NOMO-1 treated with dmso at 0.1 percent for 144 hours (cell line): ENCODE measurements around the gene SLC5A4.
"Not testable (repeated sequence)": the region's sequence is repeated elsewhere in the genome, so short reads cannot be mapped to it uniquely, and the experiment has no call there.

ENCODE experiments used
- DNase-seq: peaks from one replicate; lab custom pipeline; 2025; ENCODE audit not compliant: unreplicated experiment; lab: John Stamatoyannopoulos, UW

SLC5A4 gene

DNA sequence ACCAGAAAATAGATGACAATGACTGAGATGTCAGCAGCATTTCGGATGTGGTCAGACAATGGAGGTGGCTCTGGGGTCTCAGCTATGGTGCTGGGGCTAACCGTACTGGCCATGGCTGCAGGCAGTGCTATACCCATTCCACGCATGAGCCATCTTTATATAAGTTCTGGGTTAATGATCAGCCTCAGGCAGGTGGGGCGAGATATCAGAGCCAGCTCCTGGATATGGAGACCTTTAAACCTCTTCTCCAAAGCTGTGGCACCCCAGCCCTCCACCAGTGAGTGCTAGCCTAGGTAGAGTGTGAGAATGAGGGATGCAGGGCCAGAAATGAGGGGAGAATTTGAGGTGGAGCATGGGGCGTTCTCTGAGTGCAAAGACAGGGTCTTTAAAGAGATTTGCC is at the start of gene SLC5A4:
TSS of gene SLC5A4 (minus strand) at position 131 of the 400 bp plus-strand sequence. CDS start at position 113, 18 bp downstream.
- no peak for DNase-seq

DNA sequence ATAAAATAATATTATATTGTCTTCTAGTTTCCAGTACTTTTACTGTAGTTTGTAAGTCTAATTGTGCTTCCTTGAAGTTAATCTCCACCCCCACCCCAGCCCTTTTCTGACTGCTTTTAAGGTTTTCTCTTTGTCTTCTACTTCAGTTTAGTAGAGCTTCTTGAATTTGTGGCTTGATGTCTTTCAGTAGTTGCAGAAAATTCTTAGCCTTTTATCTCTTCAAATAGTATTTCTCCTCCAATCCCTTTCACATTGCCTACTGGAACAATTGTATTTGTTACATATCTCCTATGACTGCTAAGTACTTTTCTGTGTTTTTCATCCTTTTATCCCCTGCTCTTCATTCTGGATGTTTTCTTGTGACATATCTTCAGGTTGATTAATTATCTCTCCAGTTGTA is 38.8 kb upstream of the SLC5A4 start:
- DNase-seq: not testable (repeated sequence)

DNA sequence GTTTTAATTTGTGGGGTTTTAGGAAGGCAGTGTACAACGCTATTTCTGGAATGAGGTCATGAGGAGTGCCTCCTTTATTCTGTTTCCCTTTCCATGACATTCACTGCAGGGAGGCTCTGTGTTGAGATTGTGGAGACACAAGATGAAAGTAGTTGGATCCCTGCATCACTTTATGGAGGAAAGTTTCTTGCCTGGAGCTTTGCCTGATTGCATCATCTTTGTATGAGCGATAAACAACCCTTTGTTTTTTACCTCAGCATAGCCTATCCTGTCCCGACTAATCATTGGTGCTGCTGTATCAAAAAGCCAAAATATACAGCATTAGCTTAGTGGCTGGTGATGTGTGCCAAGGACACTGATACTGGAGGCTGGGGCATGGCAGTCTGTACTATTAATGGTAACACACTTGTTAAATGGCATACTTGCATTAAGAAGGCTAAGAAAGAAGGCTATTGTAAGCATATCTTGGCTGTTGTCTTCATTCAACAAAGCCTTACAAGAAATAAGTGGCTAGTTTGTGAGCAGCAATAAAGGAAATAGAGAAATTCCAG is 31.2 kb upstream of the SLC5A4 start:
- DNase-seq: no peak

DNA sequence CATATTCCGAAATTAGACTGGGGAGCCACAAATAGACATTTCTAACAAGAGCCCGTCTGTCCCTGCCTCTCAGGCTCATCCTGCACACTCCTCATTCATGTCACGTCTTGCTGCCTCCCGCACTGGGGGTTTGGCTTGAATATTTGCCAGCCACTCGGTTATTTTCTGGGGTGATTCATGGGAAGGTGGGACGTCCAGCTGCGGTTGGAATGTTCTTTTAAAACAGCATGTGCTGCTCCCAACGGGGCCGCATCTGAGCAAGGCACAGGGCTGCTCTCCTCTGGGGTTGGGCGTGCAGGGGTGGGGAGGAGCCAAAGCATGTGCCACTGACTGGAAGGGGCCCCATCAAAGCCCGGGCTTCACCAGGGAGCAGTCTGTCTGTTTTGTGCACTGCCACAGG is 25.9 kb upstream of the SLC5A4 start:
- no peak for DNase-seq

DNA sequence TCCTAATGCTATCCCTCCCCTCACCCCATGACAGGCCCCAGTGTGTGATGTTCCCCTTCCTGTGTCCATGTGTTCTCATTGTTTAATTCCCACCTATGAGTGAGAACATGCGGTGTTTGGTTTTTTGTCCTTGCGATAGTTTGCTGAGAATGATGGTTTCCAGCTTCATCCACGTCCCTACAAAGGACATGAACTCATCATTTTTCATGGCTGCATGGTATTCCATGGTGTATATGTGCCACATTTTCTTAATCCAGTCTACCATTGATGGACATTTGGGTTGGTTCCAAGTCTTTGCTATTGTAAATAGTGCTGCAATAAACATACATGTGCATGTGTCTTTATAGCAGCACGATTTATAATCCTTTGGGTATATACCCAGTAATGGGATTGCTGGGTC is 20.2 kb upstream of the SLC5A4 start:
- not testable (repeated sequence) for DNase-seq

DNA sequence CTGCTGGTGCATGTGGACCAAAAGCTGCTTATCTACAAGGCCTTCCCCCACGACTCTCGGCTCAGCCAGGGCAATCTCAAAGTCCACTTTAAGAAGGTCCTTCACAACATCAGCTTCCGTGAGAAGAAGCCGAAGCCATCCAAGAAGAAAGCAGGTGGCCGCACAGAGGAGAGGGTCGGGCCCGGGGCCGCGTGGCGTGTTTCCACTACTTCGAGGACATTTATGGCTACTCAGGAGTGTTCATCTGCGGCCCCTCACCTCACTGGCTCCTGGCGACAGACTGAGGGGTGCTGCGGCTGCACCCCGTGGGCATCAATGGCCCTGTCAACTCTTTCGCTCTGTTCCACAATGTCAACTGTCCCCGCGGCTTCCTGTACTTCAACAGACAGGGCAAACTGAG is 16.2 kb upstream of the SLC5A4 start:
- no peak for DNase-seq

DNA sequence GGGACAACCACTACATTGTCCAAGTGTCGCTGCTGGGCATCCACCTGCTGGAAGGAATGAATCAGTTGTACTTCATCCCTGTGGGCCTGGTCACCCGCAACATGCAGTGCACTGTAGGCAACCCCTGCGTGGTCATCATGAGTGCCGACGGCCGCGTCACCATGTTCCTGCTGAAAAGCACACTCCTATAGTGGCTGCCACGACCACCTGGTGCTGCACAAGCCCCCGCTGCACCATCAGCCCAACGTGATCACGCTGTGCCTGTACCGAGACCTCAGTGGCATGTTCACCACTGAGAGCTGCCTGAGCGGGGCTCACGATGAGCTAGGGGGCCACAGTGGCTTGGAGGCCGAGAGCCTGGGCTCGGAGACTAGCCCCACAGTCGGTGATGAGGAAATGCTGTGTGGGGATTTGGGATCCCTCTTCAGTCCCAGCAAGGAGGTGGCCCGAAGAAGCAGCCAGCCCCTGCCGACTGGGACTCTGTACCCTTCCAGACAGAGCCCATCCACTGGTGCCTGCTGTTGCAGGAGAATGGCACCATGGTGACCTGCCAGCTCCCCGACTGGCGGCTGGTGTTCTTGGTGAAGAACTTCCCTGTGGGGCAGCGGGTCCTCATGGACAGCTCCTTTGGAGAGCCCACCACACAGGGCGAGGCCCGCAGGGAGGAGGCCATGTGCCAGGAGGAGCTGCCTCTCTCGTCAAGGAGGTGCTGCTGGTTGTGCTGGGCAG is 15.7 kb upstream of the SLC5A4 start:
- no peak for DNase-seq

DNA sequence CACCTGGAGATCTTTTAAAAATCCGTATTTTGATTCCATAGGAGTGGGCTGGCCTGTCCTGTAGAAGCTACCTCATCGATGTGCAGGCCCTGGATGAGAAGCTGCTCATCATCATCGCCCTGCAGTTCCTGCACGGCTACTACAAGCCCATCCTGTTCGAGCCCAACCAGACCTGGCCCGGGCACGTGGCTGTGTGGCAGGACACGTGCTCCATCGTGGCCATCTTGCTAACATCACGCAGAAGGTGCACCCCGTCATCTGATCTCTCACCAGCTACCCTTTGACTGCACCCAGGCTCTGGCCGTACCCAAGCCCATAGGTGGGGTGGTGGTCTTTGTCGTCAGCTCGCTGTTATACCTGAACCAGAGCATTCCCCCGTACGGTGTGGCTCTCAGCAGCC is 14.2 kb upstream of the SLC5A4 start:
- no peak for DNase-seq

DNA sequence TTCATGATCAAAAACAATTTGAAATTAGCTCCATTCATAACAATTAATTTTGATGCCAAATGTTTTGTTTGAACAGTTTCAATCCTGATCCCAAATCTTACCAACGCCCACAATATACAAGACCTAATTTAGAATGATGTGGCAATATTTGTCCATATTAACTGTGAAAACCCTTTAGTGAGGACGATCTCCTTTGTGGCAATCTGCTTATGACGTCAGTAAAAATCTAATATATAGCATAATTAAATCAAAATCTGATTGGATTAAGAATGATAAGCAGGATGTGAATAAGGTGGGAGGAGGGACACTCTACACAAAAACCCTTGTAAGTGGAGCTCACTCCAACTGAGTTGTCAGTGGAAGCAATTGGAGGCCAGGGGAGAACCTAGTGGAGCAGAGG is 11.9 kb upstream of the SLC5A4 start:
- DNase-seq: no peak

DNA sequence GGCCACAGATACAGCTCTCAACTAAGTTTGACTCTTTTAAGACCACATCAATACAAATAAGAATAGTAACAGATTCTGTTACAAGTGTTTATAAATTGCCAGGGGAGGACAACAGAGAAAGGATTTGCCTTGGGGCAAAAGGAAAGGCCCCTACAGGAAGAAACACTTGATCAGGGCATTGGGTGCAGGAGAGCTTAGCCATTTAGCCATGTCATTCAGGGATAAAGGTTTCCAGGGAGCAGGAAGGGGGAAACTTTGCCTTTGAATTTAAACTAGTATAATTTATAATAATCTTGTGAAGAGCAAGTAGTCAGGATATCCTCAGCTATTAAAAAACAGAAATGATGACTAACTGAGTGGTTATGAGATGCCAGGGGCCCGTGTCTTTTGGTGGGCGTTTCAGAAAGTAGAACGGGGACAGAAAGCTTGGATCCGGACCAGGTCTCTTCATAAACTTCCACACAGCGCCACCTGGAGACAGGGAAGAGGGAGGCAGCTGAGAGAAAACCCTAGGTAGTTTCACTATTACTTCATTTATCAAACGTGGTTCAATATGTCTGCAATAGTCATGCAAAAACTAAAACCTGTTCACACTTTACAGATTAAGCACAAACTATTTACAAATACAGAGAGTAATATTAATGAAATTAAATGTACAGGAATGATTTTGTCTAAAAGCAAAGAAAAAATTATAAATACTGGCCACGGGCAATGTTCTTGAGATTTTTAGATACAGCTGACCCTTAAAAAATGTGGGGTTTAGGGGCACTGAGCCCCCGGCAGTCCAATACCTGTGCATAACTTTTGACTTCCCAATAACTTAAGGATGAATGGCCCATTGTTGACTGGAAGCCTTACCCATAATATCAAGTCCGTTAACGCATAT is 11.0 kb upstream of the SLC5A4 start:
- DNase-seq: peak; percentile 37

DNA sequence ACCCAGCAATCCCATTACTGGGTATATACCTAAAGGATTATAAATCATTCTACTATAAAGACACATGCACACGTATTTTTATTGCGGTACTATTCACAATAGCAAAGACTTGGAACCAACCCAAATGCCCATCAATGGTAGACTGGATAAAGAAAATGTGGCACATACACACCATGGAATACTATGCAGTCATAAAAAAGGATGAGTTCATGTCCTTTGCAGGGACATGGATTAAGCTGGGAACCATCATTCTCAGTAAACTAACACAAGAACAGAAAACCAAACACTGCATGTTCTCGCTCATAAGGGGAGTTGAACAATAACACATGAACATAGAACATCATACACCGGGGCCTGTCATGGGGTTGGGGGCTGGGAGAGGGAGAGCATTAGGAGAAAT is 8.5 kb upstream of the SLC5A4 start:
- DNase-seq: not testable (repeated sequence)

DNA sequence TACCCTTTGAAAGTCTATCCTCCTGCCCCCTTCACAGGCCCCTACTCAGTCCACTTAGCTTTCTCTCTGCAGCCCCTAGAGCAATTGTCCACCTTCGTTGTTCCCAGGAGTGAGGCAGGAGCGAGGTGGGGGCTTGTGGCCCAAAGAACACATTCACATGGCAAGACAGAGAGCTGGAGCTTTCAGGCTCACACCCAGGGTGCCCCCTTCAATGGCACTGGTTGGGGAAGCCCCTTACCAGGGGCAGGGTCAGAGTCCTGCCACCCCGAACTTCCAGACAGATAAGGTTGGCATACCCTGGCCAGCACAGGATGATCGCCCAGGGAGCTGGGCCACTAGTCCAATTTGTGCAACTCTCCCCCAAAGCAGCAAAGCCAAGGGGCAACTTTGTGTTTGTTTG is 6.2 kb upstream of the SLC5A4 start:
- no peak for DNase-seq

DNA sequence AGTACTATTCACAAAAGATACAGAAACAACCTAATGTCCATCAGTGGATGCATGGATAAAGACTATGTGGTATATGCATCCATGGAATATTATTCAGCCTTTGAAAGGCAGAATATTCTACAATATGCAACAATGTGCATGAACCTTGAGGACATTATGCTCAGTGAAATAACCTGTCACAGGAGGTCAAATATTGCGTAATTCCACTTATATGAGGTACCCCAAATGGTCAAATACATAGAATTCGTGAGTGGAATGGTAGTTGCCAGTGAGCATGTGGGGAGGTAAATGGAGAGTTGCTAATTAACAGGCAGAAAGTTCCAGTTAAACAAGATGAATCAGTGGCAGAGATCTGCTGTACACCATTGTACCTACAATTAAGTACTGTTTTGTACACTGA is 3.6 kb upstream of the SLC5A4 start:
- no peak for DNase-seq

DNA sequence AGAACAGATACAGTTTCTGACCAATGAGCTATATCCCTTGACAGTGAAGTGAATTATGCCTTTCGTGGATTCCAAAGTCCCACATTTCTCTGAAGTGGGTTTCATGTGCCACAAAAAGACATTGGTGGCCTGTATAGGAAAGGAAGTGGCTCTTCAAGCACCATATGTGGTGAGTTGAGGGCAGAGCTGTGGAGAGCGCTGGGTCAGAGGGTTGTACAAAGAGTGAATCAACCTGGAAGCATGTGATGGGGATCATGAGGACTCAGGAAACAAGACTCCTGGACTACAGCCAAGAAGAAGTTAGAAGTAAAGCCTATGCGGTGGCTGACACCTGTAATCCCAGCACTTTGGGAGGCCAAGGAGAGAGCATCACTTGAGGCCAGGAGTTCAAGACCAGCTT is 579 bp upstream of the SLC5A4 start:
- DNase-seq: no peak

DNA sequence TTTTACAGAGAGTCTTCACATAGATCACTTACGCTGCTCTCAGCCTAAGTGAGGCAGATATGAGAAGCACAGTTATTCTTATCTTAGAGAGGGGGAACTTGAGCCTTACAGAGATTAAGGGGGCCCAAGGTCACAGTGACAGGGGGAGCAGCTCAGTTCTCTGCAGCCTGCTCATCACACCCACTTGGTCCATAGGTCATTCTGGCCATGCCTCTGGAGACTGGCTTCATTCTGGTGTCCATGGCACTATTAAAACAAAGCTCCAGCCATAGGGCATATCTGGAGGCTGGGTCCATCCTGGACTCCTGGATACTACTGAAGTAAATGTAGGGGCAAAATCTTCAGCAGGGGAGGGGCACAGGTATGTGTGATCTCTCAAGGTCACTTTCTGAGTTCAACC is 5.9 kb downstream of the SLC5A4 start:
- DNase-seq: no peak

DNA sequence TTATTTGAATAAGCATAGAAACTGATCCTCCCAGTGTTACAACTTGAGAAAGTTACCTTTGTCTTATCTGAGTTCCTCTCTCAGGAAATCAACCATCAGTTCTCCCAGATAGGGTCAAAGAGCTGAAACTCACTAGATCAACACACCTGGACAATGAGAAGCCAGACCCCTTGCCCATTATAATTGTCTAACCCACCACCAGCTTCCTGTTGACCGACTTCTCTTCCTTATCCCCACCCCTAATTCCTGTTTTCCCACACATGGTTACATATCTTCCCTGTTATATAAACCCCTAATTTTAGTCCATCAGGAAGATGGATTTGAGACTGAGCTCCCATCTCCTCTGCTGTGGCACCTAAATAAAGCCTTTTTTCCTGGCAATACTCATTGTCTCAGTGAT is 6.9 kb downstream of the SLC5A4 start:
- DNase-seq: no peak

DNA sequence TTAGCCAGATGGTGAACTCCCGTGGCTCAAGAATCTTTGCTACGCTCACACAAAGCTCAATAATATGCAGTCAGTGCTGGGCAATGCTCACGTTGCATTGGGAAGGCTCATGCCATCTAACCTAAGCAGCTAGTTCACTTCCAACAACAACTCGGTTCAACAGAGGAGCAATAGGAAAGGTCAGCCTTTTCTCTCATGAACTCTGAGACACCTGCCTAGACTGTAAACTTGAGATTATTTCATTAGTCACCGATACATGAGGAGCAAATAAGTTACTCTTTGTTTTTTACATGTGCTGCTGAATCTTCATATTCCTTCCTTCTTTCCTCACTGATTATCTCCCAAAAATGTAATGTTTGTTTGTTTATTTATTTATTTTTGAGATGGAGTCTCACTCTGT is 9.0 kb downstream of the SLC5A4 start:
- DNase-seq: no peak

DNA sequence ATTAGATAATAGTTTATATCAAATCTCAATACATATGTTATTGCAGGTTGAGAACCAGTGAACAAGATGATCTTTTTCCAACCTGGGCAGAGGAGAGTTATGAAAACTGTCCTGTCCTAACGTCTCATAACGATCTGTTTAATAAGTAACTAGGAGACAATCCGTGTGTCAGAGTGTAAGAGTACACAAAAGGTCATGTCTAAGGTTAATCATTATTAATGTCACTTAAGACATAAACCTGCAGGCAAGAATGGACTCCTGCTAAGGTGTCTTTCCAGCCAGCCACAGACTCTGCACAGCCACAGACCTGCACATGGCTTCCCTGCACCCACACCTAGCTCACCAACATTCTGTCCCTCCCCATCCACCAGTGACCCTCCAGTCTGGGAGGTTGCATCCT is 10.1 kb downstream of the SLC5A4 start:
- no peak for DNase-seq

DNA sequence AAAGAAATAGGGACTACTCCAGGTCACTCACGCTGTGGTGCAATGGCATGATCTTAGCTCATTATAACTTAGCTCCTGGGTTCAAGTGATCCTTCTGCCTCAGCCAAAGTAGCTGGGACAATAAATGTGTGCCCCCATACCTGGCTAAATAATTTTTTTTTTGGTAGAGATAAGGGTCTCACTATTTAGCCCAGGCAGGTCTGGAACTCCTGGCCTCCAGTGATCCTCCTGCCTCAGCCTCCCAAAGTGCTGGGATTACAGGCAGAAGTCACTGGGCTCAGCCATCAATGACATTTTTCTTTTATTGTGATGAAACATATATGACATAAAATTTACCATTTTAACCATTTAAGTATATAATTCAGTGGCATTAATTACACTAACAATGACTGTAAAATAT is 10.6 kb downstream of the SLC5A4 start:
- no peak for DNase-seq

DNA sequence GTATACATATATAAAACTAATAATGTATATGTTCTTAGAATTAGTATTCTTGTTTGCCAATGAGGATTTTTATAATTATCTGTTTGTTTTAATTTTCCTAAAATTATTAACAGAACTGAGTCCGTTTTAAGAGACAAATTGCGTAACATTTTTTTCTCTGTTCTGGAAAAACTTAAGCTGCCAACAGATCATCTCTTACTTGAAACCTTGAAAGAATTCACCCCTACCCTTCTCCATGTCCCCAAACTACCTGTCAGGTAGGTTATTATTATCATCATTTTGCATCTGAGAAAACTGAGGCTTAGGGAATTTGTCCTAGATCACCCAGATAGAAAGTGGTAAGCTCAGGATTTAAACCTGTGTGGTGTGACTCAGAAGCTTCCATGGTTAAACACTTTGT is 14.7 kb downstream of the SLC5A4 start:
- no peak for DNase-seq

DNA sequence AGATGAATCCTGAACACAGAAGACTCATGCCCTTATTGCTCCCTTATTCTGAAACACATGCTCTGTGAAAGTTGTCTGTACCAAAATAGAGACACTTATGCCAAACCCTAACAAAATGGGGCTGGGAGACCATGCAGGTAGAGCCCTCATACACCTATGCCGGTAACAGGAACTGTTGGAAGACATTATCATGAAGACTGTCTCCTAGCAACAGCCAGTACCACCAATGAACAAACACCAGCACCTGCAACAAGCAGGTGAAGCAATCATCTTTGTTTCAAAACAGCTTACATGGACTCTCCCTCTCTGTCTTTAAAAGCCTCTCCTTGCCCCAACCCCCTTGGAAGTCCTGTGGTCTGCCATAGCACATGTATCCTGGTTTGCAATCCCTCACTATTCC is 17.2 kb downstream of the SLC5A4 start:
- no peak for DNase-seq

DNA sequence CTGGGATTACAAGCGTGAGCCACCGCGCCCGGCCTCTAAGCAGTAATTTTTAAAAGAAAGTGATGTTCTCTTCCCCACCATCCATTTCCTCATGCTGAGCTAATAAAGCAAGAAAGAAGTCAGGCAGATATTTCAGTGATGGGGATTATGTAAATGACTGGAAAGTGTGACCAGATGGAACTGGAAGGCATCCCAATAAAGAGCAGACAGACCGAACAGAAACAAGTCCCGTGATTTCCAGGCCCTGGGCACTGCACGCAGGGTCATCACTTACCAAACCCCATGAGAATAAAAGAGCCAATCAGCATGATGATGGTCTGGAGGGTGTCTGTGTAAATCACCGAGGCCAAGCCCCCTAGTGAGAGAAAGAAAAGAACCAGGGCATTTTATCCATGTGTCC is 18.2 kb downstream of the SLC5A4 start:
- no peak for DNase-seq
